MM.1S (cell line): ENCODE measurements around the gene WNT10A.

Source experiments
- CTCF ChIP-seq: fragments of 300-600 bp; sonication (generic); IDR thresholded peaks from 2 replicates; pipeline ENCODE4 v1.5.1; 2016; ENCODE audit warnings: antibody characterized with exemption, low read length, mixed read lengths
- EZH2 ChIP-seq: fragments of 300-600 bp; sonication (generic); optimal IDR thresholded peaks from 2 replicates; pipeline ENCODE3; 2017; ENCODE audit warnings: low read depth, mild to moderate bottlenecking, antibody characterized with exemption, low read length, mixed read lengths
- EZH2phosphoT487 ChIP-seq: fragments of 300-600 bp; sonication (generic); IDR thresholded peaks from 2 replicates; pipeline ENCODE4 v1.6.1; 2018; ENCODE audit warnings: antibody characterized with exemption, low read length

GRCh38 chr2:218860950-218861381 is 19.7 kb upstream of the WNT10A start:
- no peak for TF ChIP-seq CTCF
- TF ChIP-seq EZH2phosphoT487: no peak
- no peak for TF ChIP-seq EZH2
